Measurements from ENCODE around the gene TALDO1.
"Not testable (repeated sequence)": the region's sequence is repeated elsewhere in the genome, so short reads cannot be mapped to it uniquely, and the experiment has no call there.

TALDO1 gene

GRCh38 chr11:737899-738298, 9.4 kb upstream of the TALDO1 start:
- DNase-seq: not testable (repeated sequence)

GRCh38 chr11:742156-742546, 5.1 kb upstream of the TALDO1 start:
- no peak for DNase-seq

- DNase-seq: no peak
Measured at GRCh38 chr11:742571-743201, 4.6 kb upstream of the TALDO1 start.

GRCh38 chr11:745428-745827, 1.8 kb upstream of the TALDO1 start:
- DNase-seq: no peak

GRCh38 chr11:746289-747157, 741 bp upstream of the TALDO1 start:
- peak; percentile 21 to 23 for DNase-seq

GRCh38 chr11:748007-748359, 719 bp downstream of the TALDO1 start:
- DNase-seq: no peak

- no peak for DNase-seq
Measured at GRCh38 chr11:749731-750130, 2.5 kb downstream of the TALDO1 start.

- DNase-seq: no peak
Measured at GRCh38 chr11:760236-760635, 13.0 kb downstream of the TALDO1 start.

- DNase-seq: no peak
Measured at GRCh38 chr11:761526-762108, 14.4 kb downstream of the TALDO1 start.

- DNase-seq: no peak
Measured at GRCh38 chr11:762421-763072, 15.3 kb downstream of the TALDO1 start.

- DNase-seq: no peak
Measured at GRCh38 chr11:763073-763463, 15.8 kb downstream of the TALDO1 start.

- no peak for DNase-seq
Measured at GRCh38 chr11:763549-764321, 16.5 kb downstream of the TALDO1 start.

- no peak for DNase-seq
Measured at GRCh38 chr11:764322-765024, 17.2 kb downstream of the TALDO1 start.

GRCh38 chr11:765025-765801, 17.9 kb downstream of the TALDO1 start:
- peak; percentile 56 to 57 for DNase-seq

GRCh38 chr11:765802-766091, 18.5 kb downstream of the TALDO1 start:
- DNase-seq: no peak

- no peak for DNase-seq
Measured at GRCh38 chr11:766106-766935, 19.1 kb downstream of the TALDO1 start.

GRCh38 chr11:766936-767210, 19.6 kb downstream of the TALDO1 start:
- no peak for DNase-seq

- DNase-seq: no peak
Measured at GRCh38 chr11:767238-767637, 20.0 kb downstream of the TALDO1 start.

GRCh38 chr11:769887-770641, 22.8 kb downstream of the TALDO1 start:
- no peak for DNase-seq

Data from activated CD4-positive, alpha-beta T cell treated with anti-CD3 and anti-CD28 coated beads, Interleukin-2, amount 50 U/mL, for 4 hours (primary cell).